GM19025 (cell line): ENCODE data around the gene EPHB1.

Experiments used
- ATAC-seq: cut with Tn5 transposase; IDR thresholded peaks from one replicate; pipeline ENCODE4 v1.9.1; 2021; ENCODE audit warnings: mild to moderate bottlenecking, low read depth, moderate library complexity; ENCODE audit not compliant: unreplicated experiment

EPHB1 gene

DNA sequence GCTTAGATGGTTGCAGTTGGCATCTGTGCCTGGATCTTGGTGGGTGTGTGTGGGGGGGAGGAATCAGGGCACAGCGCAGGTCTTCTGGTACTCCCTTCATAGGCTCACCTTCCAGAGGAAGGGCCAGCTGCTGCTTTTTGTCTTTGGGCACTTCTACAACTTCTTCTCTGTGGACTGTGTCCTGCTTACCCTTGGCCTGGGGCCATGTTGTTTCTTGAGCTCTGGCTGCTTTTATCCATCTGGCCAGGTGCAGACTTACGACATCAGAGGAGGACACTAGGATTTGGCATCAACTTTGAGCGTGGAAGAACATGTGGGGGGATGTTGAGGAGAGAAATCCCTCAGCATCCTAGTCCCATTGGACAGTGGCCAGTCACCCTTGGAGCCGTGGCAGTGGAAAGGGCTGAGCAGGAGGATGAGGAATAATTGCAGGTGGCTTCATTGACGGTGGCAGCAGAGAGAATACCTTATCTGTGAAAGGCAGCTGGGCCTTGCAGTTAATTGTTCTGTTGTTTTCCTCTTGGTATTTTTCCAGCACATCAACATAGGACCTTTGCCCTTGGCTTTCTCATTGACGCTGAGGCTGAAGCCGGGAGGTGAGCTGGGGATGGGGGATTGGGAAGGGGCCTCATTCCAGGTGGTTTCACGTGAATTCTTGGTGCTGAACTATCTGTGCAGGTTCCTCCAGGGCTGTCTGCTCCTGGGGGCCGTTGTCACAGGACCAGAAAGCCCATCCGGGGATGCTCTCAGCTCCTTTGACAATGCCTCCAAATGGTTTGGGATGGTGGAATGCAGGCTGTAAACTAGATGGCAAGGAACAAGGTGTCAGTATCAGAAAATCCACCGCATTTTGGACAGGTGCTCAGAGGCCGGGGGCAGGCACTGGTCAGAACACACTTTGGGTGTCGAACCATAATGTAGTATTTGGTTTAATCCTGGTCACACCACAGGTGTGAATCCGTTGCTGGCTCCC is 9.7 kb downstream of the EPHB1 start:
- no peak for ATAC-seq

DNA sequence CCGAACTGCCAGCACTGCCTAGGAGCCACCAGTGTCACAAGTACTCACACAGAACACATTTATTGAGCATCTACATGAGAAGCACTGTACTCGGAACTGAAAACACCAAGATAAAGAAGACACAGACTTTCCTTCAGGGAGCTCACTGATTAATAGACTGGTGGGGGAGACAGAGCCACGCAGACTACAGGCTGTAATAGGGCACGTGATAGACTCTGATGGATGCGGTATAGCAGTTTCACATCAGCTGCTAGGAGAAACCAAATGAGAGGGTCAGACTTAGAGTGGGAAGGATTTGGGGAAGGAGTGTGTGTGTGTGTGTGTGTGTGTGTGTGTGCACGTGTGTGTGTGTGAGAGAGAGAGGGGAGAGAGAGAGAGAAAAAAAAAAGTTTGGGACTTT is 12.1 kb downstream of the EPHB1 start:
- no peak for ATAC-seq

DNA sequence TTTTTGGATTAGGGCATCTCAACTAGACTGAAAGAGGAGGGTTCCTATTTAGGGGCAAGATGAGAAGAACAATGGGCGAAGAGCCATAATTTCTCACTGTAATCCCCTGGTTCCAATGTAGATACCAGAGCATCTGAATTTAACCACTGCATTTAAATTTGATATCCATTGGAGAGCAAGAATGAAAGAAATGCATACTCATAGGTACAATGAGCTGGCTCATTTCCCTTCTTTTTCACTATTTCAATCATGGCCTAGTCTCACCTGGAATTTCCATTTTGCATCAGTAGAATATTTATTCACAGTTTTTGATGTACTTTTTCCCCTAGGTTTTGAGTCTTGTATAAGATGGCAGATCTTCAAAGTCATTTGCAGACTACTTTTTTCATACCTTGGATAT is 13.8 kb downstream of the EPHB1 start:
- no peak for ATAC-seq

DNA sequence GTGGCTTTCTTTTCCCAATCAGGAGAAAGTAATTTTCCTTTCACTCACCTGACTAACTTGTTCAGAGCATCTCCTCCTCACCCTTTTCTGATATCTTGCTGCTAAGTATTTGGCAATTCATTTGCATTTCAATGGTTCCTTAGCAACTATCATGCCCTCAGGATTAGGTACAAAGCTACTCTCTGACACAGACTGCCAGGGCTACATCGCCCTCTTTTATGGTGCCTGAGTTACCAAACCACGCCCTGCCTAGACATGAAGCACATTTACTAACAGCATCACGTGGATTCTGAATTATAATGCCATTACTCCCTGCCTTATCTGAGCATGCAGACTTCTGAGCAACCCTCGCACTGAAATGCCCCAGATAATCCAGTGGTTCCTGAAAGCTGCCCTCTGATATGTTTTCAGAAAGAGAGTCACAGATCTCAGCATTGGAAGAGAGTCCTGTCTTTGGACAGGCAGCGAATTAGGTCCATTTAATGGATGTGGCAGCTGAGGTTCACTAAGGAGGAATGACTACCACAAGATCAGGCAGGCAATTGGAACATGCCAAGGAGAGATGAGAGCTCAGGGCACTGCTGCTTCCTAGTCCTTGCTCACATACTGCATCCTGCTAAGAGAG is 14.5 kb downstream of the EPHB1 start:
- no peak for ATAC-seq

DNA sequence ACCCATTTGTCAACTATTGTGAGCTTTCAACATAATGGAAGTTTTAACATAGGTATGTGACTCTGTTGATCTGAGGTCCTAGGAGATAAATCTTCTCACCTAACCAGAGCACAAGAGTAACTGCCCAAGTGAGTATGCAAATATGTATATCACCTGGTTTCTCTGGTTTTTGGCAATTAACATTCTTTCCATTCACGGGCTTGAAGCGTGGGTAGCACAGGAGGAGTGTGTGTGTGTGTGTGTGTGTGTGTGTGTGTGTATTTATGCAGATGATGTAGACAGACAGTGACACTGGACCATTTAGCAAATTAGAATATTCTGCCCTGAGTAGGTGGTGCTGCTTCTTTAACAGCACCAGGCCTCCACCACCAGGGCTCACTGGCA is 15.0 kb downstream of the EPHB1 start:
- ATAC-seq = no peak

DNA sequence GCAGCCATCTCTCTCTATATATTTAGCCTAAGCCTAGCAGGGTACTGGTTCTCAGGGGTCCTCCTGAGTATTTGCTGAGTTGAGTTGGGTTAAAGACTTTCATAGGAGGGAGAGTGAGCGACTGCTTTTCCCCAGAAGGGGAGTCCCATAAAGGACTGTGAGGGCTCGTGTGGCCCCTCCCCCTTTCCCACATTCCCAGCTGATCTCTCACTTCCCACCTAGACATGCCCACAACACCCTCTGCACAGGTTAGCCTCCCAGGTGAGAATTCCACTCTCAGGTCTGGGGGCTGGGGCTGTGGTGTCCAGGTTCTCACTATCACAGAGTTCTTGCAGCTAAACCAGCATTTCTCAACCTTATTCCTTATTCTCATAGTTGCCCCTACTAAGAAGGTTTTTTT is 15.8 kb downstream of the EPHB1 start:
- ATAC-seq = no peak

DNA sequence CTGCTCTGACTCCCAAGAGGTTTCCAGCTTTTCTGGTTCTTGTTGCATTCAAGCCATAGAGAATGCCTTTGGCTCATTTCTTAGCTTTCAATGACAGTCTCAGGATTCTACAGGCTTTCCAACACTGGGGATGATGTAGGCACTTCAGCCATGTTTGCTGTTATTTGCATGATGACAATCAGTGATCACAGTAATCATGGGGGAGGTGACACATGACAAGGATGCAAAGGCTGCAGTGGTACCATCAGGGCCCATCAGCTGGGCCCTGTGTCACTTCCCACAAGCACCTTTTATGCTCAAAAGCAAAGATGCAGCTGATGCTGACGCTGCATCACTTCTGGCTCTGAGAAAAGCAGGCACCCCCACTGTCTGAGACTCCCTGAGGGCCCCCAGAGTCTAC is 18.6 kb downstream of the EPHB1 start:
- no peak for ATAC-seq

DNA sequence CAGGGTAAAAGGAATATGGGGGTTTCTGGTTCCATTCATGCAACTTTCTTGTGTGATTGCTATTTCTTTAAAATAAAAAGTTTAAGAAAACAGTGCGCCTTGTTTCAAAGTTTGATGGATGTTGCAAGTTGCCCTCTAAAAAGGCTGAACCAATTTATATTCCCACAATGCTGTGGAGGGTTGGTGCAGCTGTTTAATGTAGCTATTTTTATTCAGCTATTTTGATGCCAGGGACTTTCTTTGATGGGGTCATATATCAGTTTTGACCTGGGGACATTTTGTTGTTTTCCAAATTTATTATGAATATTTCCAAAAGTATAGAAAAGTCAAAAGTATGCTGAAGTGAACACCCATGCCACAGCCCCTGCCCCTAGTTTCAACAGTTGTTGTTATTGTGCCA is 20.5 kb downstream of the EPHB1 start:
- no peak for ATAC-seq

DNA sequence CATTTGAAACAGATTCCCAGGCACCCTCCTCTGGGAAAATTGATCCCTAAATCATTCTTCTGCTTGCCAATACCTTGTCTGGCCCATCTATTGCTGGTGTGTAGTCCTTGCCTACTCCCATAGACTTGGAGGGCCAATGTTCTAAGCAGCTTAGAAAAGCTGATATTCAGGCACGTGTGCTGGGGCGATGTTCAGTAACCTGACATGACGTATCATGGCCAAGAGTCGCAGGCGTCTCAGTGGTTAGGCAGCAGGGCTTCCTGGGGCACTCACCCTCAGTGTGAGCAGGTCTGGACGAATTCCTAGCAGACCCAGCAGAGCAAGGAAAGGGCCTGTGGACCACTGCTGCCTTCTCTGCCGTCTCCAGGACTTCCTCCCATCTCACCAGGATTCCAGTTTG is 21.6 kb downstream of the EPHB1 start:
- no peak for ATAC-seq

DNA sequence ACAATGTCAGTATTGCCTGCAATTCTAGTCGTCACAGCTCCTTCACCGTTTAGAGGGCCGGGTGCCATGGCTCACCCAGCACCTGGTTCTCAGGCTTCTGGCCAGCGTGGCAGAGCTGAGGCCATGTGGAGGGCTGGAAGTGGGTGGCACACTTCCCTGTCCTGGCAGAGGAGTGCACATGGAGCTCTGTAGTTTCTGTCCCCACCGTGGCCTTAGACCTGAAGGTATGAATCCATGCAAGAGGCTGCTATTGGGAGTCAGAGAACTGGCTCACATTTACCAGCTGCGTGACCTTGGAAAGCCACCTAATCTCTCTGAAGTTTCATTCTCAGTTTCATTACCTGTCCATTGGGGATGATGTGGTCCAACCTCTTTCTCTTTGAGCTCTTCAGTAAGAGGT is 22.2 kb downstream of the EPHB1 start:
- no peak for ATAC-seq

DNA sequence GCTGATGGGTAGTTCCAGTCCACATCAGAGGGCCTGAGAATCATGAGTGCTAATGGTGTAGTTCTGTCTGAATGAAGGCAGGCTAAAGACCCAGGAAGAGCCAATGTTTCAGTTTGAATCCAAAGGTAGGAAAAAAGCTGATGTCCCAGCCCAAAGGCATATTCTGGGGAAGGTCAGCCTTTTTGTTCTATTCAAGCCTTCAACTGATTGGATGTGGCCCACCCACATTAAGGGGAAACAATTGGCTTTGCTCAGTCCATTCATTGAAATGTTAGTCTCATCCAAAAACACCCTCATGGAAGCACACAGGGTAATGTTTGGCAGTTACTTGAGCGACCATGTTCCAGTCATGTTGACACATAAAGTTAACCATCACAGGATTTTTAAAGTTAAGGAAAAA is 25.9 kb downstream of the EPHB1 start:
- ATAC-seq = no peak

DNA sequence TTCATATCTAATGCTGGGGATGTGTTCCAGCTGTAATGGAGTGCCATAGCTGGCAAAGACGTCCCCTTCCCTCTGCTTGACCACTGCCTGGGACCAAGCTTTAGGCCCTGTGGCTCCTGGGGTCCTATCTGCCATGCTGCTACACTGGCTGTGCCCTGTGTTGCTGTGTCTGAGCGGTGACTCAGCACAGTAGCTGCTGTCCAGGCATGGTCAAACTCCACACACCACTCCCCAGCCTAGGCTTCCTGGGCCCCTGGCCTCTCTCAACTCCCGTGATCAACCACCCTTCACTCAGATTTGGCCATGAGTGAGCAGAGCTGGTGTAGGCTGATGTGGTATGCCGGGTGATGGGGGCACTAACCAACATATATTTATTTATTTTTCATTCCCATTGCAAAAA is 27.0 kb downstream of the EPHB1 start:
- no peak for ATAC-seq

DNA sequence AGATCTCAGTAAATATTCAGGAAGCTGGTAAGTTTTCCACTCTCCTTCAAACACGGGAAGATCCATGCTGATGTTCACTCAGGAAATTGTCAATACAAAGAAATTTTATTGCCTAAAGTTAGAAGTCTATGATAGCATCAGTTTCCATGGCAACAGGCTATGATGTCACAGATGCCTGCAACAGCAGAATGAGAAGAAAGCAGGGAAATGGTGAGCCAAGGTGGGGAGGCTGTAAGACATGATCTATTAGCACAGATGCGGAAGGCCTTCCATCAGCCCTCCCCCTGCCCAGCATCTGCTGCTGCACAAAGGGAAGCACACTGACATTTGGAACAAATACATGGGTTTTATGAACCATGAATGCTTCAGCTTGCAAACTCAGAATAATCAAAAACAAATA is 28.6 kb downstream of the EPHB1 start:
- ATAC-seq = no peak

DNA sequence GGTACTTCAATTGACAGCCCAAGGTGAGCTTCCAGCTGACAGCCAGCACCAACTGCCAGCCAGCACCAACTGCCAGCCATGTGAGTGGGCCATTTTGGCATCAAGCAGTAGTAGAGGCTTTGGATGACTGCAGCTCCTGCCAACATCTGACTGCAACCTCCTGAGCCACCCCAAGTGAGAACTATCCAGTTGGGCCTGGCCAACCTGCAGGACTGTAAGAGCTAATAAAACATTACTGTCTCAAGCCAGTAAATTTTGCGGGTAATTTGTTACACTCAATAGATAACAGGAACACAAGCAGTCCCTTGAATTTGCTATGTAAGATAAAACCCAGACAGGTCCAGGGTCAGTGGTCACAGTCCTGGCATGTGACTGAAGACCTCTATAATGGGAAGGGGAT is 29.7 kb downstream of the EPHB1 start:
- no peak for ATAC-seq

DNA sequence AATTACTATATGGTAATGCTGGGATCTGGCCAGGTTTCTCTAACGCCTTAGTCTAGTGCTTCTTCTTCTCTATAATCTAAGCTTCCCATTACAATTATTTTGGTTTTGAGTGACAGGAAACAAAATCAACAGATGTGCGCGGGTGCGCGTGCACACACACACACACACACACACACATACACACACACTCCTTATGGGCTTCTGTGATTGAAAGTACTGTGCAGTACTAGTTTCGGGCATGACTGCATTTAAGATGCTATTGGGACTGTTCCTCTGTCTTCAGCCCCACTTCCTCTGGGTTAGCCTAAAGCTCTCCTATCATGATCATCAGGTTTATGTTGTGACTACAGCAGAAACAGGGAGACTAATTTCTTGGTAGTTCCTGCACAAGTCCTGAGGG is 32.2 kb downstream of the EPHB1 start:
- ATAC-seq = no peak

DNA sequence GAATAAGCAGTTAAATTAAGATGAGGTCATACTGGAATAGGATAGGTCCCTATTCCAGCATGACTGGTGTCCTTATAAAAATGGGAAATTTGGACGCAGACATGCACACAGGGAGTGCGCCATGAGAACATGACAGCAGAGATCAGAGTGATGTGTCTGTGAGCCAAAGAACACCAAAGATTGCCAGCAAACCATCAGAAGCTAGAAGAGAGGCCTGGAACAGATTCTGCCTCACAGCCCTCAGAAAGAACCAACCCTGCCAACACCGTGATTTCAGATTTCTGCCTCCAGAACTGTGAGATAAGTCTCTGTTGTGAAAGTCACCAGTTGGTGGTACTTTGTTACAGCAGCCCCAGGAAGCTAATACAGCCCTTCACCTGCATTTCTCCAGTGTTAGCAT is 34.7 kb downstream of the EPHB1 start:
- no peak for ATAC-seq

DNA sequence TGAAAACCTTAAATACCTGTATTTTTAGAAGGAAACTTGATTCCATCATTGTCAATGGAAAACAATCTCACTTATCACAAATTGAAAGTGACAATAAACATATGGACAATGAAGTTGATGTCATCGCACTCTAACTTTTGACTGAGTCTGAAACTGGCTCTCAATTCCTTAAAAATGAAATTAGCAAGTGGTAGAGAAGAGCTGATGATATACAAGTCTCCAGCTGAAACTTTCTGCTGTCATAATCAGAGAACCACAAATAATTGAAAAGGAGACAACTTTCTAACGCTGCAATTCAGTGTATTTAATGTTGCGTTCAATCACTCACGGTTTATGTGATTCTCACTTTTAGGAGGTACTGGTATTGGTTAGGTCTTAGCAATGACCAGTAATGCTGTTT is 37.5 kb downstream of the EPHB1 start:
- no peak for ATAC-seq

DNA sequence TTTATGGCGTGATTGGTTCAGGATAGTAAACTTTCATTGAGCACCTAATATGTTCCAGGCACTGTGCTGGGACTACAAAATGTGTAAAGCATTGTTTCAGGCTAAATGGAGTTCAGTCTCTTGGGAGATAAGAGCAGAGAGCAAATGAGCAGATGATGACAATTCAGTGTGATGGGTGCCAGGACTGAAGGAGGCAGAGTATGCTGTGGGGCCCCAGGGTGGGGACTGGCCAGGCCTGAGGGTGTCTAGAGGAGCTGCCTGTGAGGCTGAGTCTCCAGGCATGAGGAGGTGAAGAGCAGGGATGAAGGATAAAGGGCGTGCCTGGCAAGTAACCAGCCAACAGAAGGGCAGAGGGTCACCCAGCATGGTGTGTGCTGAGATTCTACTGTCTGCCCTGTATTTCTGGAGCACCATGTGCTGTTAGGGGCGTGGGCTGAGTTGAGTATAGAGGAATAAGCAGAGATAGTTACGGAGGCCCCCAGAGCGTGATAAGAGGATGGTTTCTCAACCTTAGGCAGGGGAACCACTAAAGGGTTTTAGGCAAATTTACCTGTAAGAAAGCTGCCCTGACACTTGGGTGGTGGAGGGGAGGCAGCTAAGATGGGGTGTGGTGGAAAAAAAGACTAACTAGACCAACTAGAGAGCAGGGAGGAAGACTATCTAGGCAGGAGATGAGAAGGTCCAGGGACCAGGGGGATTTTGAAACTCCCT is 38.5 kb downstream of the EPHB1 start:
- no peak for ATAC-seq

DNA sequence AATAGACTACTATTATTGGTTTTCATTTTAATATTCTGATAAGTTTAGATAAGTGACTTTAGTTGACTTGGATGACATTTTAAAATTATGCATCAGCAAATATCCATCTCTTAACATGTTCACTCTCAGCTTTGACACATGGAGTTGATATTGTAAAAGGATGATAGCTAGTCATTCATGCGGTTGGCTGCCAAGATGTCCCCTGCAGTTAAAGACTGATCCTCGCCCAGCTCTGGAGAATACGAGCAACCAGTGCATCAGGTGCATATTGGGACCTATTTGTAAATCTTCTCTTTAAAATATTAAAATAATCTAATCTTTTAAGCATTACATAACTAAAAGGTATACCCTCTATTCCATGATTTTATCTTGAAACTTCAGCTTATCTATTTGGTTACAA is 41.9 kb downstream of the EPHB1 start:
- no peak for ATAC-seq

DNA sequence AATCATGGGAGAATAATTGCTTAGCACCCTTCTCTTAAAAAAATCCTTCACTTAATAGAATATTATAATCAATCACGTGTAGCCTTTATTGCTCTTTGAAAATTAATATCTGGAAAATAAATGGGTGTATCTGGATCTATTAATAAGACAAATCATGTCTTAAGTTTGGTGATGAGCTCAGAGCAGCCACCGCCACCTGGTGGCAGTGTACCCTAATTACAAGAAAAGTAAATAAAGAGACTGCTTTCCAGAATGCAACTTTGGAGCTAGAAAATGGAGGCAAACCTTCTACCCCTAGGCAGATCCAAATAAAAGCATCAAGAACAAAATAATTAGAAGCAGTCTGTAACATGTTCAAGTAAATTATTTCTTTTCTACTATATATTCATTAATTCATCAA is 43.5 kb downstream of the EPHB1 start:
- no peak for ATAC-seq

DNA sequence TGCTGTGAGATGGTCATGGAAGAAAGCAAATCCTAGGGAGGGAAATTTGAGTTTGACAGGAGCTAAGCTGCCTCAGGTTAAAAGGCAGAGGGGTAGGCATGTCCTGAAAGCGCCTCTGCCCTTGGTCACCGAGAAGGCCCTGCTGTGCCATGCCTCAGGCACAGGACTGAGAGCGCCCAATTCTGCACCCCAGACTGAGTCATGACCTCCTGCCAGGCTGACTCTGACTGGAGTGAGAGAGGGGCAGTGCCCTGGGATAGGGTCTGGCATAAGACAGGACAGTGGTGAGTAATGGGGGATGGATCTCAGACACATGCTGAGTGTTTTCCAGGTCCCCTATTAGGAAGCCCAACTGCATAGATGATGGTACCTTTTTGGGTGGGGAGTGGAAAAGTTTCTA is 44.4 kb downstream of the EPHB1 start:
- ATAC-seq = no peak

DNA sequence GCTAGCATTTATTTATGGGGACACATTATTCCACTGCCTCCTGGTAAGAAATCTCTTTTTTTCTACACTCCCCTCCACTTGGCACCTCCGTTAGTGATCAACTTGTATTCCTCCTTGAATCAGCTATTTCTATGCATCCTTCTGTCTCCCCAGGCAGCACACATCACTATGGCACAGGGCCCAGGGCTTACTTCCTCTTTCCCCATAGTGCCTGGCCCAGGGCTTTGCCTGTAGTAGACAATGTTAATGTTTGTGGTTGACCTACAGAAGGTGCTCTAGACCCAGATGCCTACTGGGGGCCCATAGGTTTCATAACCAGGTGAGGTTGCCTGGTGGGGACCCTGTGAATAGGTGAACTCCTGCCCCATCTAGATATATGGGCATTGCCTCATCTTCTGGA is 44.9 kb downstream of the EPHB1 start:
- ATAC-seq = no peak
